Anterior cingulate cortex (tissue), 58 donors: ENCODE results near the gene PIK3AP1.
"Not testable (repeated sequence)": the region's sequence is repeated elsewhere in the genome, so short reads cannot be mapped to it uniquely, and the experiment has no call there.

Source experiments
- DNase-seq, 58 donors: peaks; one replicate each; lab custom pipeline; 2025; lab: John Stamatoyannopoulos, UW

The PIK3AP1 gene

GRCh38 chr10:96720422-96721206 lies at the start of gene PIK3AP1:
Gene PIK3AP1, minus strand, starts transcription at chr10:96720514. Its CDS starts 120 bp downstream, at chr10:96720394.
- DNase-seq, result peak in 7 of 58 donors; percentile 9 to 43 (median 19)

DNA sequence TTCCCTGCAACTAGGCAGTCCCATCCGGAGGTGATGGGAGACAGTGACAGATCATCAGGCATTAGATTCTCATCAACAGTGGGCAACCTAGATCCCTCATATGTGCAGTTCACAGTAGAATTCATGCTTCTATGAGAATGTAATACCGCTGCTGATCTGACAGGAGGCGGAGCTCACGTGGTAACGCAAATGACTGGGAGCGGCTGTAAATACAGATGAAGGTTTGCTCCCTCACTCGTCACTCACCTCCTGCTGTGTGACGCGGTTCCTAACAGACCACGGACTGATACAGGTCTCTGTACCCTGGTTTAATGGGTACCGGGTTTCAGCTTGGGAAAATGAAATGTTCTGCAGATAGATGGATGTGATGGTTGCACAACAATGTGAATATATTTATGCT lies 47.8 kb upstream of the PIK3AP1 start:
- no peak for DNase-seq

GRCh38 chr10:96767611-96768010 lies 47.3 kb upstream of the PIK3AP1 start:
- no peak for DNase-seq

DNA sequence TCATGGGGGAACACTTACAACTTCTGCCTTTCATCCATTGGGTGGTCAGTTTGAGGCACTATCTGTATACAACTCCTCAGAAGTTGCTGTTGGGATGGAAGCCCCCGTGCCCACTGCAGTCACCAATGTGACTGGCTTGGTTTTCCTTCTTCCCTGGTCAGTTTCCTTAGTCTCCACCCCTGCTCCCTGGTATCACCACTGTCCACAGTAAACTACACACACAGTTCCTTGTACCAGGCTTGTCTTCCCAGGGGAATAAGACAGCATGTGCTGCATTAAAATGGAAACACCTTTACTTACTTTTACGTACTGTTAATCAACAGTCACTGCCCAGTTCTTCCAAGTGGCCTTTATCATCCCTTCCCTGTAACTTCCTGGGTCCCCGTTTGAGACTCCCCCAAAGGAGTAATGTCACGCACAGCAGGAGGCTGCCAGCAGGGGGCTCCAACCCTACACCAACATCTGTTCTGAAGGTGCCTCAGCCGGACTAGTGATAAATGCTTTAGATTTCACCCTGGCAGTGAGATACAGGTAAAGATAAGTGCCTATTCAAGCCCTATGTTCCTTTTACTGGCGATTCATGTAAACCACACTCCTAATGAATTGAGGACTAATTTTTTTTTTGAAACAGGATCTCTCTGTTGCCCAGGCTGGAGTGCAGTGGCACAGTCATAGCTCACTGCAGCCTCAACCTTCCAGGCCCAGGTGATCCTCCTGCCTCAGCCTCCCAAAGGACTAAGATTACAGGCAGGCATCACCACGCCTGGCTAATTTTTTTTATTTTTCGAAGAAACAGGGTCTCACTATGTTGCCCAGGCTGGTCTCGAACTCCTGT lies 45.3 kb upstream of the PIK3AP1 start:
- peak in 34 of 58 donors; percentile 0 to 63 (median 20) for DNase-seq

DNA sequence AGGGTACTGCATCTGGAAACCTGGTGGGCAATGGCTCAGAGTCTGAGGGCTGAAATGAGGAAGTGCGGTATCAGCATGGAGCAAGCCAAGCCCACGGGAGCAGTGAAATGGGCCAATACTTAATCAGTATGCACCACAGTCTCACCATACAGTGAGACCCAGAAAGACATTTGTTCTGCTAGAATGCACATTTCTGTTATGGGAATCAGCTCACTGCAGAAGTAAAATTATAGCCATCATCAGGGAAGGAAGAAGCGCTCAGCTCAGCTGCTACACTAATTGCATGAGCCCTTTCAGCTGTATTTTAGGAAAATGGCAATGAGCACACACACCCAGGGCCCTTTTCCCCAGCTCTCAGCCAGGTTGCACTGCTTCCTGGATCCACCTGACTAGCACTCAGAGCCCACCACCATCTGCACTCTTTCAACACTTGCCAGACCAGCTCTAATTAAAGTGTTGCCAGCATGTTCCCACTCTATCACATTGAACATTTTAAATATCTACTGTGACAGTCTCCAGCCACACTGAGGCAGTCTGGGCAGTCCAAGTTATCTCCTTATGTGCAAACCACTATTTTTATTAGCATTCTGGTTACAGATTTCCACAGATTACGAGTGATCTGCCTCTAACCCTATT lies 44.2 kb upstream of the PIK3AP1 start:
- DNase-seq, result peak in 11 of 58 donors; percentile 3 to 31 (median 14)

- DNase-seq, result peak in 8 of 58 donors; percentile 5 to 24 (median 13)
These were observed 38.1 kb upstream of the PIK3AP1 start for GRCh38 chr10:96758423-96758822.

GRCh38 chr10:96756111-96756903 lies 36.0 kb upstream of the PIK3AP1 start:
- no peak for DNase-seq

DNA sequence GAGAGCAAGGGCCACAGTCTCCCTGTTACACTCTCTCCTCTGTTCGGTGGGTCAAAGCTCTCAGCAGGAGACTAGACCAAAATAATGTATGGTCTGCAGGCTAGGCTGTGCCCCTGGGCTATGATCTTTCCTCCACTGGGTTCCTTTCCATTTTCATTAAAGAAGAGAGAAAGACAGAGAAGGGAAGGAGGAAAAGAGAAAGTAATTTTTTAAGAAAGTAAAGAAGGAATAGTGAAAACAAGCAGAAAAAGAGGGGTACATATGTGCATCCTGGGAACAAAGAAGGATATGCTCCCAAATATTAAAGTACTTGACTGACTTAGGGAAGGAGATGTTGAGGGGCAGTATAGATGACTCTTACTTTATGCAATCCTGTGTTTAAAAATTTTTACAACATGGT lies 33.6 kb upstream of the PIK3AP1 start:
- DNase-seq, result no peak

DNA sequence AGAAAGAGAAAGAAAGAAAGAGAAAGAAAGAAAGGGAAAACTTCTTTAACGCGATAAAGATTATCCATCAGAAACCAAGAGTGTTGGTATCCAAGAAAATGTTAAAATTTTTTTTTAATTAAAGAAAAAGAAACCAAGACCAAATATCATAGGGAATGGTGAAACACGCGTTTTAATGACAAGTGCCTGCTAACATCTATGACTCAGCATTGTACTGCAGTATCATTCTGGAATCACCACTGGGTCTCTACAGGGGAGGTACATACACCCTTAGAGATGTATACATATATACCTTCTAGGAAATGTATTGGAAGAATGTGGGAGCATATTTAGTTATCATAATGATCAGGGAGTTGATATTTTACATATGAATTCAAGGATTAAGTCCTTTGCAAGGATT lies 32.1 kb upstream of the PIK3AP1 start:
- no peak for DNase-seq

DNA sequence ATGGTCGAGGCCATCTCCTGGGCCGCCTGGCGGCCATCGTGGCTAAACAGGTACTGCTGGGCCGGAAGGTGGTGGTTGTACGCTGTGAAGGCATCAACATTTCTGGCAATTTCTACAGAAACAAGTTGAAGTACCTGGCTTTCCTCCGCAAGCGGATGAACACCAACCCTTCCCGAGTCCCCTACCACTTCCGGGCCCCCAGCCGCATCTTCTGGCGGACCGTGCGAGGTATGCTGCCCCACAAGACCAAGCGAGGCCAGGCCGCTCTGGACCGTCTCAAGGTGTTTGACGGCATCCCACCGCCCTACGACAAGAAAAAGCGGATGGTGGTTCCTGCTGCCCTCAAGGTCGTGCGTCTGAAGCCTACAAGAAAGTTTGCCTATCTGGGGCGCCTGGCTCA lies 30.0 kb upstream of the PIK3AP1 start:
- DNase-seq, result not testable (repeated sequence)

DNA sequence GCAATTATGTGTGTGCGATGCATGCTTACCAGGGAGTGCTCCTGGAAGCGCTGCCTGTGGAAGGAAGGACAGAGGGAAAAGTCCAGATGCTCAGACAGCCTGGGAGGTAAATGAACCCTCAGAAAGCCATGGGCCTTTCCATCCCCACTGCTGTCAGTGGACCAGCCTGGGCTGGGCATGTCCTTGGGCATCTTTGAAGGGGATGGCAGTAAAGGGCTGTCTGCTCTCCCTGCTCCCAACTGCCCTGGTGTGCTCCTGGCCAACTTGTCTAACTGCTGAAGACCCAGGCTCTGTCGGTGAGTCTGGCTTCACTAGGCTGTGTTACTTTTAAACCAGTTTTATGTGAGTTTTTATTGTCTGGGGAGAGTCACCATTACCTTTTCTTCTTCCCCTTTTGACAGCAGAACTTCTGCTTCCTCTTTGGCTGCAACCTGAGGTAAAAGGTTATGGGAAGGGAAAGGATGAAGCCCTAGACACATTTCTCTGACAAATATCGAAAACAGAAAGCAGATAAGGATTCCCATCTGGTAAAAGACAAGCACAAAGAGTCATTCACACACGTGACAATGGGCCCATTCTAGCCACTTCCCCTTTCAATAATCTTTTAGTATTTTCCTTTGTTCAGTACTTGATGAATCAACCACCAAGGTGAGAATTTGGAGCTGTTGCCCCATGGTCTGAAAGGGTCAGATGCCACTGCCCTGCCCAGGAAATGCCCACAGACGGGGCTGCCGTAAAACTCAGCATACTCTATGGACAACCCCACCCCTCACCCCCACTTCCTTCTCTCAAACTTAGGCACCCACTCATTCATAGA lies 27.6 kb upstream of the PIK3AP1 start:
- DNase-seq, result peak in 2 of 58 donors; percentile 3 to 12

DNA sequence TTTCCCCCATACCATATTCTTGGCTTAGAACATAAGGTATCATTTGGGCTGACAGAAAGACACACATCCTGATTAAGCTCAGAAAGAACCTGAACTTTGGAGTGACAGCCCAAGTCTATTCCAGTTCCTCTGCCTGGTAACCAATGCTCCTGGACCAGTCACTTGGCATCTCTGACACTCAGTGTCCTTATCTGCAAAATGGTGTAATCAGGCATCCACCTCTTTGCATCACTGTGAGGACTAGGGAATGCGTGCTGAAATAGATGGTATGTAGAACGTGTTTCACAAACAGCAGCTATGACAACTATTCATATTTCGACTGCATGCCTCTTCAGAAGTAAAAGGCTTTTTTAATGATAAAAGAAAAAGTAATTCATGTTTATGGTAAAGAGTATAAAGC lies 26.2 kb upstream of the PIK3AP1 start:
- no peak for DNase-seq

GRCh38 chr10:96745950-96746349 lies 25.6 kb upstream of the PIK3AP1 start:
- no peak for DNase-seq

DNA sequence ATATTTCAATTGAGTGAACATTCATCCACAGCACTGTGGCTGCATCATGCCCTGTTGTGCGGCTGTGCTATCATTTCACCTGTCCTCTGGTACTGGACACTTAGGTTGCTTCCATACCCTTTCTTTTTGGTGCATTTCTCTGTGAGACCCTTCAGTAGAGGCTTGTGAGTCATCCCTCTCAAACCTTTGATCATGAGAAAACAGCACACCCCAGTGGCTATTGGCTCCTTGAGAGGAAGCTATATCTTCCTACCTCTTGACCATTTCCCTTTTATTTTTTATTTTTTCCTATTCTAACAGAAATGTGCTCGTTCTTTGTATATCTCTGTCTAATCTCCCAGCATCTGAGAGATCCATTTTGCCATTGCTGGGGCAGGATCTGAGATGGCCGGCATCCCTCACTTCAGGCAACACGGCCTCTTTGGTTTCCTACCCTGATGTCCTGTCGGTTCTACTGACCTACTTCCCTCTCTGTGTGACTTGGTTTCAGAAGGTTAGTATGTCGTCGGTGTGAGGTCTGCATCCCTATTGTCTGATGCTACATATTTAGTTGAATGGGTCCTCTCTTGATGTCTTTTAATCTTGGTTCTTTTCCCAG lies 23.8 kb upstream of the PIK3AP1 start:
- DNase-seq, result peak in 3 of 58 donors; percentile 12 to 17 (median 16)

DNA sequence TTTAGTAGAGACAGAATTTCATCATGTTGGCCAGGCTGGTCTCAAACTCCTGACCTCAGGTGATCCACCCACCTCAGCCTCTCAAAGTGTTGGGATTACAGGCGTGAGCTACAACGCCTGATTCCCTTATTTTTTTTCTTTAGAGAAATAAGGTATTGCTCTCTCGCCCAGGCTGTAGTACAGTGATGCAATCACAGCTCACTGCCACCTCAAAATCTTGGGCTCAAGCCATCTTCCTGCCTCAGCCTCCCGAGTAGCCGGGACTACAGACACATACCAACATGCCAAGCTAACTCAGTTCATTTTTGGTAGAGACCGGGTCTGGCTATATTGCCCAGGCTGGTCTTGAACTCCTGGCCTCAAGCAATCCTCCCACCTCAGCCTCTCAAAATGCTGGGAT lies 21.2 kb upstream of the PIK3AP1 start:
- DNase-seq, result not testable (repeated sequence)

GRCh38 chr10:96740579-96741281 lies 20.4 kb upstream of the PIK3AP1 start:
- peak in 19 of 58 donors; percentile 8 to 39 (median 20) for DNase-seq

DNA sequence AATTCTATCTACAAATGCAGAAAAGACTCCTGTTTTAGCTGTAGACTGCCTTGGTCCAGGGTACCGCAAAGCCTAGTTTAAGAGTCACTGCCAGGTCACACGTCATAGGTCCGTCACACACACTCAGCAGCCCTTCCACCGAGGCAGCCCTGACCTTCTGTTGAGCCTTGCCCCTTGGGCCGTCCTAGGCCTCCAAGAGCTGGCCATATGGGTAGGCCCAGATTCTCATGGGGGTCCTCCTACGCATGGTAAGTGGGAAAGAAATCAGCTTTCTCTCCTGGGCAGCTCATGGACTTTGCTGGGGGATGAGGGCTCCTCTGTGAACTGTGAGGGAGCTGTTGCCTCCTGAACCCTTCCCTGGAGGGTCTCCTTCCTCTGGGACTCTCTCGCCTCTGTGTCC lies 19.8 kb upstream of the PIK3AP1 start:
- DNase-seq, result no peak

GRCh38 chr10:96737307-96737902 lies 17.1 kb upstream of the PIK3AP1 start:
- not testable (repeated sequence) for DNase-seq
